ENCODE results near the gene KRR1.
A peak's percentile ranks its signal among the peaks of the same experiment; 100 is the strongest.
"Not testable (repeated sequence)": the region's sequence is repeated elsewhere in the genome, so short reads cannot be mapped to it uniquely, and the experiment has no call there.

The KRR1 gene

DNA sequence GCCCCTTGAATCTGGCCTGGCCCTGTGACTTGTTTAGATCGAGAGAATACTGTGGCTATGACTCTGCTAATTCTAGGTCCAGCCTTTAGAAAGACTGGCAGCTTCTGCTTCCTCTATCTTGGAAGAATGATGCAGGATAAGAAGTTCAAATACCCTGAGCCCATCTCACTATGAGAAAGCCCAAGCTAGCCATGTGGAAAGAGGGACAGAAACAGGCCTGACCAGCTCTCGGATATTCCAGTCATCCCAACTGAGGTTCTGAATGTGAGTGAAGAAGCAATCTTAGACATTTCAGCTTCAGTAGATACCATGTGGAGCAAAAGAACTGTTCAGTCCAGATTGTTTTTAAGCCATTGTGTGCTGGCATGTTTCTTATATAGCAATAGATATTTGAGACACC lies 17.3 kb upstream of the KRR1 start:
- no peaks in the 10 kb centered on the region for H3K36me3 ChIP-seq (ENCODE audit: low read depth)
- DNase-seq (ENCODE audit: low spot score) (no peak), ATAC-seq (ENCODE audit: low read depth) (no peak)
- H3K27me3 ChIP-seq (ENCODE audit: insufficient read depth, poor library complexity, severe bottlenecking): no peaks in the 10 kb centered on the region
- TF ChIP-seq, protein P1, sequence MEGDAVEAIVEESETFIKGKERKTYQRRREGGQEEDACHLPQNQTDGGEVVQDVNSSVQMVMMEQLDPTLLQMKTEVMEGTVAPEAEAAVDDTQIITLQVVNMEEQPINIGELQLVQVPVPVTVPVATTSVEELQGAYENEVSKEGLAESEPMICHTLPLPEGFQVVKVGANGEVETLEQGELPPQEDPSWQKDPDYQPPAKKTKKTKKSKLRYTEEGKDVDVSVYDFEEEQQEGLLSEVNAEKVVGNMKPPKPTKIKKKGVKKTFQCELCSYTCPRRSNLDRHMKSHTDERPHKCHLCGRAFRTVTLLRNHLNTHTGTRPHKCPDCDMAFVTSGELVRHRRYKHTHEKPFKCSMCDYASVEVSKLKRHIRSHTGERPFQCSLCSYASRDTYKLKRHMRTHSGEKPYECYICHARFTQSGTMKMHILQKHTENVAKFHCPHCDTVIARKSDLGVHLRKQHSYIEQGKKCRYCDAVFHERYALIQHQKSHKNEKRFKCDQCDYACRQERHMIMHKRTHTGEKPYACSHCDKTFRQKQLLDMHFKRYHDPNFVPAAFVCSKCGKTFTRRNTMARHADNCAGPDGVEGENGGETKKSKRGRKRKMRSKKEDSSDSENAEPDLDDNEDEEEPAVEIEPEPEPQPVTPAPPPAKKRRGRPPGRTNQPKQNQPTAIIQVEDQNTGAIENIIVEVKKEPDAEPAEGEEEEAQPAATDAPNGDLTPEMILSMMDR (IDR thresholded peaks at IDR 0.05; ENCODE audit: poor library complexity, severe bottlenecking): no peak
- no peak overlapping the region for H3K27ac ChIP-seq (ENCODE audit: poor library complexity, severe bottlenecking)
- no peak overlapping the region for H3K4me3 ChIP-seq (ENCODE audit: severe bottlenecking)
- no peaks in the 10 kb centered on the region for H3K9me3 ChIP-seq (ENCODE audit: severe bottlenecking)
- peaks cover 4% of the 10 kb centered on the region for H3K4me1 ChIP-seq (ENCODE audit: insufficient read depth, poor library complexity, severe bottlenecking)

- H3K27ac ChIP-seq (ENCODE audit: poor library complexity, severe bottlenecking): no peak overlapping the region
Observed at GRCh38 chr12:75528272-75528671, 16.9 kb upstream of the KRR1 start.

GRCh38 chr12:75526655-75527511 lies 15.5 kb upstream of the KRR1 start:
- no peak for DNase-seq (ENCODE audit: low spot score)
- ATAC-seq (ENCODE audit: low read depth): peak; percentile 53; the same call in 1 of the 3 replicates
- H3K27me3 ChIP-seq (ENCODE audit: insufficient read depth, poor library complexity, severe bottlenecking): no peaks in the 10 kb centered on the region
- TF ChIP-seq, protein P1 (IDR thresholded peaks at IDR 0.05; ENCODE audit: poor library complexity, severe bottlenecking): peak; percentile 84
- H3K27ac ChIP-seq (ENCODE audit: poor library complexity, severe bottlenecking): no peak overlapping the region
- H3K4me3 ChIP-seq (ENCODE audit: severe bottlenecking): no peak overlapping the region
- no peaks in the 10 kb centered on the region for H3K9me3 ChIP-seq (ENCODE audit: severe bottlenecking)
- no peaks in the 10 kb centered on the region for H3K36me3 ChIP-seq (ENCODE audit: low read depth)
- H3K4me1 ChIP-seq (ENCODE audit: insufficient read depth, poor library complexity, severe bottlenecking): peaks cover 4% of the 10 kb centered on the region

More at GRCh38 chr12:75528272-75528671, 16.9 kb upstream of the KRR1 start:
- Histone ChIP-seq H3K4me1 (ENCODE audit: insufficient read depth, poor library complexity, severe bottlenecking) (peaks cover 4% of the 10 kb centered on the region), H3K36me3 (ENCODE audit: low read depth) (no peaks in the 10 kb centered on the region), H3K4me3 (ENCODE audit: severe bottlenecking) (no peak overlapping the region), H3K27me3 (ENCODE audit: insufficient read depth, poor library complexity, severe bottlenecking) (no peaks in the 10 kb centered on the region), H3K9me3 (ENCODE audit: severe bottlenecking) (no peaks in the 10 kb centered on the region)
- DNase-seq (ENCODE audit: low spot score) (no peak), ATAC-seq (ENCODE audit: low read depth) (no peak)
- TF ChIP-seq, protein P1 (IDR thresholded peaks at IDR 0.05; ENCODE audit: poor library complexity, severe bottlenecking): no peak

- H3K27me3 ChIP-seq (ENCODE audit: insufficient read depth, poor library complexity, severe bottlenecking): no peaks in the 10 kb centered on the region
- DNase-seq (ENCODE audit: low spot score) (no peak), ATAC-seq (ENCODE audit: low read depth) (no peak)
- TF ChIP-seq, protein P1 (IDR thresholded peaks at IDR 0.05; ENCODE audit: poor library complexity, severe bottlenecking): peak; percentile 43
- no peak overlapping the region for H3K4me3 ChIP-seq (ENCODE audit: severe bottlenecking)
- H3K27ac ChIP-seq (ENCODE audit: poor library complexity, severe bottlenecking): no peak overlapping the region
- H3K36me3 ChIP-seq (ENCODE audit: low read depth): no peaks in the 10 kb centered on the region
- no peaks in the 10 kb centered on the region for H3K9me3 ChIP-seq (ENCODE audit: severe bottlenecking)
- peaks cover 4% of the 10 kb centered on the region for H3K4me1 ChIP-seq (ENCODE audit: insufficient read depth, poor library complexity, severe bottlenecking)
Observed at GRCh38 chr12:75525263-75525662, 13.9 kb upstream of the KRR1 start.

DNA sequence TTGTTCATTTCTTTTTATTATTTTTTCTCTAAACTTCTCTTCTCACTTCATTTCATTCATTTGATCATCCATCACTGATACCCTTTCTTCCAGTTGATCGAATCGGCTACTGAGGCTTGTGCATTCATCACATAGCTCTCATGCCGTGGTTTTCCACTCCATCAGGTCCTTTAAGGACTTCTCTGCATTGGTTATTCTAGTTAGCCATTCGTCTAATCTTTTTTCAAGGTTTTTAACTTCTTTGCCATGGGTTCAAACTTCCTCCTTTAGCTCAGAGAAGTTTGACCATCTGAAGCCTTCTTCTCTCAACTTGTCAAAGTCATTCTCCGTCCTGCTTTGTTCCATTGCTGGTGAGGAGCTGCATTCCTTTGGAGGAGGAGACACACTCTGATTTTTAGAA lies 10.7 kb upstream of the KRR1 start:
- H3K27ac ChIP-seq (ENCODE audit: poor library complexity, severe bottlenecking); ATAC-seq (ENCODE audit: low read depth); H3K36me3 ChIP-seq (ENCODE audit: low read depth): not testable (repeated sequence)

DNA sequence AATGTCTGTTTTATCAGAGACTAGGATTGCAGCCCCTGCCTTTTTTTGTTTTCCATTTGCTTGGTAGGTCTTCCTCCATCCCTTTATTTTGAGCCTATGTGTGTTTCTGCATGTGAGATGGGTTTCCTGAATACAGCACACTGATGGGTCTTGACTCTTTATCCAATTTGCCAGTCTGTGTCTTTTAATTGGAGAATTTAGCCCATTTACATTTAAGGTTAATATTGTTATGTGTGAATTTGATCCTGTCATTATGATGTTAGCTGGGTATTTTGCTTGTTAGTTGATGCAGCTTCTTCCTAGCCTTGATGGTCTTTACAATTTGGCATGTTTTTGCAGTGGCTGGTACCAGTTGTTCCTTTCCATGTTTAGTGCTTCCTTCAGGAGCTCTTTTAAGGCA lies 9.8 kb upstream of the KRR1 start:
- H3K27me3 ChIP-seq (ENCODE audit: insufficient read depth, poor library complexity, severe bottlenecking); ATAC-seq (ENCODE audit: low read depth); H3K27ac ChIP-seq (ENCODE audit: poor library complexity, severe bottlenecking); H3K4me3 ChIP-seq (ENCODE audit: severe bottlenecking); H3K36me3 ChIP-seq (ENCODE audit: low read depth); DNase-seq (ENCODE audit: low spot score); H3K4me1 ChIP-seq (ENCODE audit: insufficient read depth, poor library complexity, severe bottlenecking); H3K9me3 ChIP-seq (ENCODE audit: severe bottlenecking): not testable (repeated sequence)

More for the DNA sequence above, 10.7 kb upstream of the KRR1 start:
- H3K4me1 ChIP-seq (ENCODE audit: insufficient read depth, poor library complexity, severe bottlenecking); H3K4me3 ChIP-seq (ENCODE audit: severe bottlenecking); H3K9me3 ChIP-seq (ENCODE audit: severe bottlenecking); DNase-seq (ENCODE audit: low spot score); H3K27me3 ChIP-seq (ENCODE audit: insufficient read depth, poor library complexity, severe bottlenecking): not testable (repeated sequence)

Data from RWPE2 (cell line).